WTC11 (cell line): Measurements from ENCODE around the gene HACE1.

Experiments
- AFF4 ChIP-seq: sonication (generic); formaldehyde crosslinking; IDR thresholded peaks from 2 replicates; pipeline ENCODE4 v1.8.1; 2023; ENCODE audit warnings: mild to moderate bottlenecking, missing genetic modification reagents, borderline replicate concordance
- ATF3 ChIP-seq: sonication (generic); formaldehyde crosslinking; conservative IDR thresholded peaks from 2 replicates; pipeline ENCODE4 v1.8.1; 2022; ENCODE audit warnings: mild to moderate bottlenecking, missing genetic modification reagents
- CTCF ChIP-seq: fragments of 200-600 bp; IDR thresholded peaks from 2 replicates; pipeline ENCODE4 v1.8.0; 2022; ENCODE audit warnings: antibody characterized with exemption
- IRF2 ChIP-seq: sonication (generic); formaldehyde crosslinking; IDR thresholded peaks from 2 replicates; pipeline ENCODE4 v1.8.0; 2022; ENCODE audit warnings: low read depth, missing genetic modification reagents, borderline replicate concordance
- USF2 ChIP-seq: sonication (generic); formaldehyde crosslinking; IDR thresholded peaks from 2 replicates; pipeline ENCODE4 v1.8.1; 2023; ENCODE audit warnings: mild to moderate bottlenecking, missing genetic modification reagents, moderate library complexity
- ZNF671 ChIP-seq: fragments of 250-450 bp; sonication (Bioruptor Pico); IDR thresholded peaks from 2 replicates; pipeline ENCODE4 v1.8.0; 2021; ENCODE audit warnings: mild to moderate bottlenecking
- TF ChIP-seq, protein P1 (sequence below): sonication (generic); formaldehyde crosslinking; IDR thresholded peaks from 2 replicates; pipeline ENCODE4 v1.8.1; 2023; ENCODE audit warnings: mild to moderate bottlenecking, missing genetic modification reagents
- TF ChIP-seq, protein P2 (sequence below): sonication (generic); formaldehyde crosslinking; IDR thresholded peaks from 2 replicates; pipeline ENCODE4 v1.8.1; 2022; ENCODE audit warnings: low read depth, mild to moderate bottlenecking, moderate library complexity, missing genetic modification reagents, borderline replicate concordance
- TF ChIP-seq, protein P3 (sequence below): sonication (generic); formaldehyde crosslinking; IDR thresholded peaks from 2 replicates; pipeline ENCODE4 v1.8.0; 2022; ENCODE audit warnings: mild to moderate bottlenecking, missing genetic modification reagents

GRCh38 chr6:104789770-104790190 lies 69.9 kb downstream of the HACE1 start:
- TF ChIP-seq CTCF, result no peak
- TF ChIP-seq ATF3 (CRISPR knock-in tag), result no peak
- TF ChIP-seq ZNF671 (CRISPR knock-in tag), result no peak
- no peak for TF ChIP-seq USF2 (CRISPR knock-in tag)
- TF ChIP-seq, protein P1, sequence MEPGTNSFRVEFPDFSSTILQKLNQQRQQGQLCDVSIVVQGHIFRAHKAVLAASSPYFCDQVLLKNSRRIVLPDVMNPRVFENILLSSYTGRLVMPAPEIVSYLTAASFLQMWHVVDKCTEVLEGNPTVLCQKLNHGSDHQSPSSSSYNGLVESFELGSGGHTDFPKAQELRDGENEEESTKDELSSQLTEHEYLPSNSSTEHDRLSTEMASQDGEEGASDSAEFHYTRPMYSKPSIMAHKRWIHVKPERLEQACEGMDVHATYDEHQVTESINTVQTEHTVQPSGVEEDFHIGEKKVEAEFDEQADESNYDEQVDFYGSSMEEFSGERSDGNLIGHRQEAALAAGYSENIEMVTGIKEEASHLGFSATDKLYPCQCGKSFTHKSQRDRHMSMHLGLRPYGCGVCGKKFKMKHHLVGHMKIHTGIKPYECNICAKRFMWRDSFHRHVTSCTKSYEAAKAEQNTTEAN (CRISPR knock-in tag), result no peak
- TF ChIP-seq, protein P2, sequence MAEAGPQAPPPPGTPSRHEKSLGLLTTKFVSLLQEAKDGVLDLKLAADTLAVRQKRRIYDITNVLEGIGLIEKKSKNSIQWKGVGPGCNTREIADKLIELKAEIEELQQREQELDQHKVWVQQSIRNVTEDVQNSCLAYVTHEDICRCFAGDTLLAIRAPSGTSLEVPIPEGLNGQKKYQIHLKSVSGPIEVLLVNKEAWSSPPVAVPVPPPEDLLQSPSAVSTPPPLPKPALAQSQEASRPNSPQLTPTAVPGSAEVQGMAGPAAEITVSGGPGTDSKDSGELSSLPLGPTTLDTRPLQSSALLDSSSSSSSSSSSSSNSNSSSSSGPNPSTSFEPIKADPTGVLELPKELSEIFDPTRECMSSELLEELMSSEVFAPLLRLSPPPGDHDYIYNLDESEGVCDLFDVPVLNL, result no peak
- TF ChIP-seq IRF2 (CRISPR knock-in tag), result no peak
- no peak for TF ChIP-seq AFF4 (CRISPR knock-in tag)
- TF ChIP-seq, protein P3, sequence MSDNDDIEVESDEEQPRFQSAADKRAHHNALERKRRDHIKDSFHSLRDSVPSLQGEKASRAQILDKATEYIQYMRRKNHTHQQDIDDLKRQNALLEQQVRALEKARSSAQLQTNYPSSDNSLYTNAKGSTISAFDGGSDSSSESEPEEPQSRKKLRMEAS (CRISPR knock-in tag), result no peak
